ENCODE measurements around the gene BMPR2.
"Not testable (repeated sequence)": the region's sequence is repeated elsewhere in the genome, so short reads cannot be mapped to it uniquely, and the experiment has no call there.

BMPR2 gene

DNA sequence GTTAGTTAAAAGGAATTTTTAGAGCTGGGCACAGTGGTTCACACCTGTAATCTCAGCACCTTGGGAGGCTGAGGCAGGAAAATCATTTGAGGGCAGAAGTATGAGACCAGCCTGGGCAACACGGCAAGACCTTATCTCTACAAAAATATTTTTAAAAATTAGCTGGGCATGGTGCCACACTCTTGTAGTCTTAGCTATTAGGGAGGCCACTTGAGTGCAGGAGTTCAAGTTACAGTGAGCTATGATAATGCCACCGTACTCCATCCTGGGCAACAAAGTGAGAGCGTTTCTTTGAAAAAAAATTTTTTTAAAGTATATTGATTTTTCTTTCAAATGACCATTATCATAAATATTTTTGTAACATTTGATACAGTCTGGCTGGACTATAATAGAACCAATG is 165.0 kb downstream of the BMPR2 start:
- no peak for DNase-seq (ENCODE audit: extremely low read depth, low read depth)
- TF ChIP-seq, protein P1, sequence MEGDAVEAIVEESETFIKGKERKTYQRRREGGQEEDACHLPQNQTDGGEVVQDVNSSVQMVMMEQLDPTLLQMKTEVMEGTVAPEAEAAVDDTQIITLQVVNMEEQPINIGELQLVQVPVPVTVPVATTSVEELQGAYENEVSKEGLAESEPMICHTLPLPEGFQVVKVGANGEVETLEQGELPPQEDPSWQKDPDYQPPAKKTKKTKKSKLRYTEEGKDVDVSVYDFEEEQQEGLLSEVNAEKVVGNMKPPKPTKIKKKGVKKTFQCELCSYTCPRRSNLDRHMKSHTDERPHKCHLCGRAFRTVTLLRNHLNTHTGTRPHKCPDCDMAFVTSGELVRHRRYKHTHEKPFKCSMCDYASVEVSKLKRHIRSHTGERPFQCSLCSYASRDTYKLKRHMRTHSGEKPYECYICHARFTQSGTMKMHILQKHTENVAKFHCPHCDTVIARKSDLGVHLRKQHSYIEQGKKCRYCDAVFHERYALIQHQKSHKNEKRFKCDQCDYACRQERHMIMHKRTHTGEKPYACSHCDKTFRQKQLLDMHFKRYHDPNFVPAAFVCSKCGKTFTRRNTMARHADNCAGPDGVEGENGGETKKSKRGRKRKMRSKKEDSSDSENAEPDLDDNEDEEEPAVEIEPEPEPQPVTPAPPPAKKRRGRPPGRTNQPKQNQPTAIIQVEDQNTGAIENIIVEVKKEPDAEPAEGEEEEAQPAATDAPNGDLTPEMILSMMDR (IDR thresholded peaks at IDR 0.05; ENCODE audit: low read depth, low read length), result no peak

DNA sequence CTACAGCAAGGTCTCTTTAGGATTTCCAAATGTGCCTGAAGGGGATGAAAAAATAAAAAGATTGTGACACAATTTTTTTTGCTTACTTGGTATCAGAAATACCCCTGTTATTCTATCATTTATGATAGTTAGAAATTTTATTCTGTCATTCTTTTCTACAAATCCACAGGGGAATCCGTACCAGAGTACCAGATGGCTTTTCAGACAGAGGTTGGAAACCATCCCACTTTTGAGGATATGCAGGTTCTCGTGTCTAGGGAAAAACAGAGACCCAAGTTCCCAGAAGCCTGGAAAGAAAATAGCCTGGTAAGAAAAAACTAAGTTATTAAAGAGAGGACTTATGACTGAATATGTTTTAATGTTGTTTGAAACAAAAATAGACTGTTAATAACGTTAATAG is 166.0 kb downstream of the BMPR2 start:
- TF ChIP-seq, protein P1 (IDR thresholded peaks at IDR 0.05; ENCODE audit: low read depth, low read length), result no peak
- no peak for DNase-seq (ENCODE audit: extremely low read depth, low read depth)

DNA sequence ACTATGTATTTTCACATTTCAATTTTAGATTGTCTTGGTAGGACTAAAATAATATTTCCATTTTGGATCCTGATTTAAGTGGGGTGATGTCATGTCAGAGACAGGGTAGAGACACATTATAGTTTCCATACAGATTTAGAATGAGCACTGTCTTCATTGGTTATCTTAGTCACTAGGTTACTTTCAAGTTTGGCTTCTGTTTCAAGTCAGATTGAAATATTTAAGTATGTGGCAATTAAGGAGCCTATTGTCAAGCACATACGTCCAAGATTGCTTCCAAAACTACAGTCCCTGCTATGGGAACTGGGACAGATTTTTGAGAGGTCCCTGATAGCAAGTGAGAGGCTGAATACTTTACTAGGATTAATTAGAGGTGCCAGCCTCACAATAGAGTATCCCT is 169.4 kb downstream of the BMPR2 start:
- DNase-seq (ENCODE audit: extremely low read depth, low read depth), result no peak
- TF ChIP-seq, protein P1 (IDR thresholded peaks at IDR 0.05; ENCODE audit: low read depth, low read length), result no peak

DNA sequence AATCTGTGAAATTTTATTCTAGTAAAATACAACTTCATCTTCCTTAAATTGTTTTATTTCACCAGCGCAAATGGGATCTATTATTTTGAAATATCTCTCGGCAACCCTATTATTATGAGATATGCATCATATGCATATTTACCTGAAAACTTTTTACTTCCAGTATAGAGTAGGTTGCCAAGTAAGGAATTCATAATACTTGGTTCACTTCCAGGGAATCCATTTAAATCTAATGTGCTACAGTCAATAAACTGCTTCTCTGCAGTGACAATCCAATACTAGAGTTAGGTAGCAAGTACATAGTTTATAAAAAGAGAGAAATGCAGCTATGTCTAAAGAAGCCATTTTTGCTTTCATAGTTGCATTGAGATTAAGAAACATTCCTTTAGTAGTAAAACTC is 169.8 kb downstream of the BMPR2 start:
- TF ChIP-seq, protein P1 (IDR thresholded peaks at IDR 0.05; ENCODE audit: low read depth, low read length), result no peak
- no peak for DNase-seq (ENCODE audit: extremely low read depth, low read depth)

DNA sequence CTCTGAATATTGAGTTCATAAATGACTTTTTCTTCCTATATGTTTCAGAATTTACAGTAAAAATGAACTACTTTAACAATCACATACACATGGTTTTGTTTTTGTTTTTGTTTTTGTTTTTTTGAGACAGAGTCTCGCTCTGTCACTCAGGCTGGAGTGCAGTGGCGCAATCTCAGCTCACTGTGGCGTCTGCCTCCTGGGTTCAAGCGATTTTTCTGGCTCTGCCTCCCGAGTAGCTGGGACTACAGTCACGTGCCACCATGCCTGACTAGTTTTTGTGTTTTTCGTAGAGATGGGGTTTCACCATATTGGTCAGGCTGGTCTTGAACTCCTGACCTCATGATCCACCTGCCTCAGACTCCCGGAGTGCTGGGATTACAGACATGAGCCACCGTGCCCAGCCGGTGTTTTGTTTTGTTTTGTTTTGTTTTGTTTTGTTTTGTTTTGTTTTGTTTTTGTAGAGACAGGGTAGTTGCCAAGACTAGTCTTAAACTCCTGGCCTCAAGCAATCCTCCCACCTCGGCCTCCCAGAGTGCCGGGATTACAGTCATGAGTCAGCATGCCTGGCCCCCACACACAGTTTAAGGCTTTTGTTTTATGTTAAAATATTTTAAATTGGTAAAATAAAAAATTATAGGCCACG is 170.5 kb downstream of the BMPR2 start:
- DNase-seq (ENCODE audit: extremely low read depth, low read depth), result not testable (repeated sequence)

DNA sequence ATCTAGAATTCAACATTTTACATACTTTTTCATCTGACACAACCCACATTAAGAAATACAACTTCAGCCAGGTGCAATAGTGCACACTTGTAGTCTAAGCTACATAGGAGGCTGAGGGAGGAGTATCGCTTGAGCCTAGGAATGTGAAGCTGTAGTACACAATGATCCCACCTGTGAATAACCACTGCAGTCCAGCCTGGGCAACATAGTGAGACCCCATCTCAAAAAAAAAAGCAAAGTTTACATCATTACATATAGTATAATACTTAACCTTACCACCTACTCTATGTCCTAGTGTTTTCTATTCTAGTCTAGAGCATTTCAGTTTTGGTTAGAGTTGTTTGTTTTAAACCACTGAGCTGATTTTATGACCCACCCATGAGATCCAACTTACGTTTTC is 172.1 kb downstream of the BMPR2 start:
- TF ChIP-seq, protein P1 (IDR thresholded peaks at IDR 0.05; ENCODE audit: low read depth, low read length), result no peak
- no peak for DNase-seq (ENCODE audit: extremely low read depth, low read depth)

DNA sequence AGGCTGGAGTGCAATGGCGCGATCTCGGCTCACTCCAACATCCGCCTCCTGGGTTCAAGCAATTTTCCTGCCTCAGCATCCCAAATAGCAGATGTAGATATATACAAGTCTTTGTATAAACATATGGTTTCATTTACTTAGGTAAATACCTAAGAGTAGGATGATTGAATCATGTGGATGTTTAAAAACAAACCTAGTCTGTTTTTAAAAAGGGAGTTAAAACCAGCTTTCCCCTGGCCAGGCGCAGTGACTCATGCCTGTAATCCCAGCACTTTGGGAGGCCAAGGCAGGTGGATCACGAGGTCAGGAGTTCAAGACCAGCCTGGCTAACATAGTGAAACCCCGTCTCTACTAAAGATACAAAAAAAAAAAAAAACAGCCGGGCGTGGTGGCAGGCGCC is 174.9 kb downstream of the BMPR2 start:
- not testable (repeated sequence) for DNase-seq (ENCODE audit: extremely low read depth, low read depth)

DNA sequence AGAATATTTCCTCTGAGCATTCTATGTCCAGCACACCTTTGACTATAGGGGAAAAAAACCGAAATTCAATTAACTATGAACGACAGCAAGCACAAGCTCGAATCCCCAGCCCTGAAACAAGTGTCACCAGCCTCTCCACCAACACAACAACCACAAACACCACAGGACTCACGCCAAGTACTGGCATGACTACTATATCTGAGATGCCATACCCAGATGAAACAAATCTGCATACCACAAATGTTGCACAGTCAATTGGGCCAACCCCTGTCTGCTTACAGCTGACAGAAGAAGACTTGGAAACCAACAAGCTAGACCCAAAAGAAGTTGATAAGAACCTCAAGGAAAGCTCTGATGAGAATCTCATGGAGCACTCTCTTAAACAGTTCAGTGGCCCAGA is 179.2 kb downstream of the BMPR2 start:
- no peak for DNase-seq (ENCODE audit: extremely low read depth, low read depth)
- TF ChIP-seq, protein P1 (IDR thresholded peaks at IDR 0.05; ENCODE audit: low read depth, low read length), result no peak

All from AG09319 (cell line).